Colonic mucosa (tissue), 4 donors: Measurements from ENCODE around the gene TRIP11. TPM values are rescaled to one million over a fixed set of nuclear protein-coding genes. Genes with fewer than 3 reads are reported as not detected.

ENCODE experiments used
- DNase-seq: peaks from one replicate; pipeline ENCODE4 v3.0.0-alpha.2; 2020
- H3K27ac ChIP-seq: fragments of 200-600 bp; one replicate; pipeline ENCODE4 v1.8.0; 2021
- H3K27me3 ChIP-seq: fragments of 200-600 bp; one replicate; pipeline ENCODE4 v1.8.0; 2021
- H3K36me3 ChIP-seq: fragments of 200-600 bp; one replicate; pipeline ENCODE4 v1.8.0; 2021
- H3K4me1 ChIP-seq: fragments of 200-600 bp; one replicate; pipeline ENCODE4 v1.8.0; 2021; ENCODE audit warnings: mild to moderate bottlenecking
- H3K4me3 ChIP-seq: fragments of 200-600 bp; one replicate; pipeline ENCODE4 v1.8.0; 2021
- H3K9ac ChIP-seq, 2 donors: one replicate each; pipeline ENCODE4 v1.7.0; 2013; ENCODE audit warnings: control low read depth in 2 of 2, low read depth in 2 of 2, low read length in 2 of 2
- H3K9me3 ChIP-seq: fragments of 200-600 bp; one replicate; pipeline ENCODE4 v1.8.0; 2021
- intact Hi-C: fragments of 100-400 bp; cut with DNase I; formaldehyde crosslinking; loops from one replicate; pipeline ENCODE4 v1.14.1; 2022
- total RNA-seq, 2 donors: library from RNA; stranded (reverse); fragmentation: NEBNext Ultra II Directional in 1 of 2; extraction: Animal tissue kit (Norgen Biotek cat#: 25700) in 1 of 2; gene quantifications; one replicate each; pipeline ENCODE4 v1.2.1, GENCODE V29; 2021
- TF ChIP-seq, protein P1 (sequence below): fragments of 200-600 bp; IDR thresholded peaks from one replicate; pipeline ENCODE4 v1.8.0; 2022; ENCODE audit warnings: antibody characterized with exemption, mild to moderate bottlenecking
- donor health status: healthy.
- donor health status: DM: no; HTN: no; CAD: no.
- donor health status: DM: no; HTN: no; CAD: no.

The TRIP11 gene
- total RNA-seq, 2 donors from 2014 or later: 53.8 to 56.3 TPM

DNA sequence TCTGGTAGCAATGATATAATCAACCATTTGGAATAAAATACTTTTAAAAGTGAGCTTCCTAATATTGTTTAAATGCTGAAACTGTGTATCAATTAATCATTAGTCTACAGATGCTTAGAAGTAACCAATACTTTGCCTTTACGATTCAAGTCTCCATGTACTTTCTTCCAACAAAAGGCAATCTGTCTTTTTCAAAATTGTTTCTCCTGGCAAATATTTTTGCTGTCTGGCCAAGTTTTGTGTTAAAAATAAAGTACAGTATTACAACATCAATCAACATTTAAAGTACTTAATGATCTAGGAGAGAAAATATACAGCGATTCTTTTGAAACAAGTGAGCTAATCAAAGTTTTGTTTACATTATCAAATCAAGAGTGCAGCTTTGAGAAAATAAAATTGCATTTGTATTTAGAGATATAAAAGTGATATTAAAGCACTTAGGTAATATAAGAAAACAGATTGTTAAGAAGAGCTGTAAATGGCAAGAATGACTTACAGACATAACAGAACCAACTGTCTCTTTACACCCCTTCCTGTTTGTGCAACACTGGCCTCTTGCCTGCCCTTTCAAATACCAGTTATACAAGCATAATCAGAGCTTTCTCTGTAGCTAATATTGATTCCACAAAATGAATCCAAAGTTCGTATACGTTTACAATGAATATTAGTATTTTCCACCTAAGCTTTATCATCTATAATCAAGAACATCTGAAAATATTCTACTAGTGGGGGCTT, 54.2 kb downstream of the TRIP11 start:
- no peak overlapping the region for H3K27ac ChIP-seq
- no peaks in the 10 kb centered on the region for H3K4me1 ChIP-seq
- no peaks in the 10 kb centered on the region for H3K9me3 ChIP-seq
- H3K4me3 ChIP-seq: no peak overlapping the region
- no peaks in the 10 kb centered on the region for H3K27me3 ChIP-seq
- intact Hi-C loops: no loop called here
- no peak overlapping the region for H3K9ac ChIP-seq
- no peak for DNase-seq
- H3K36me3 ChIP-seq: peaks cover 5% of the 10 kb centered on the region
- TF ChIP-seq, protein P1, sequence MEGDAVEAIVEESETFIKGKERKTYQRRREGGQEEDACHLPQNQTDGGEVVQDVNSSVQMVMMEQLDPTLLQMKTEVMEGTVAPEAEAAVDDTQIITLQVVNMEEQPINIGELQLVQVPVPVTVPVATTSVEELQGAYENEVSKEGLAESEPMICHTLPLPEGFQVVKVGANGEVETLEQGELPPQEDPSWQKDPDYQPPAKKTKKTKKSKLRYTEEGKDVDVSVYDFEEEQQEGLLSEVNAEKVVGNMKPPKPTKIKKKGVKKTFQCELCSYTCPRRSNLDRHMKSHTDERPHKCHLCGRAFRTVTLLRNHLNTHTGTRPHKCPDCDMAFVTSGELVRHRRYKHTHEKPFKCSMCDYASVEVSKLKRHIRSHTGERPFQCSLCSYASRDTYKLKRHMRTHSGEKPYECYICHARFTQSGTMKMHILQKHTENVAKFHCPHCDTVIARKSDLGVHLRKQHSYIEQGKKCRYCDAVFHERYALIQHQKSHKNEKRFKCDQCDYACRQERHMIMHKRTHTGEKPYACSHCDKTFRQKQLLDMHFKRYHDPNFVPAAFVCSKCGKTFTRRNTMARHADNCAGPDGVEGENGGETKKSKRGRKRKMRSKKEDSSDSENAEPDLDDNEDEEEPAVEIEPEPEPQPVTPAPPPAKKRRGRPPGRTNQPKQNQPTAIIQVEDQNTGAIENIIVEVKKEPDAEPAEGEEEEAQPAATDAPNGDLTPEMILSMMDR: no peak

DNA sequence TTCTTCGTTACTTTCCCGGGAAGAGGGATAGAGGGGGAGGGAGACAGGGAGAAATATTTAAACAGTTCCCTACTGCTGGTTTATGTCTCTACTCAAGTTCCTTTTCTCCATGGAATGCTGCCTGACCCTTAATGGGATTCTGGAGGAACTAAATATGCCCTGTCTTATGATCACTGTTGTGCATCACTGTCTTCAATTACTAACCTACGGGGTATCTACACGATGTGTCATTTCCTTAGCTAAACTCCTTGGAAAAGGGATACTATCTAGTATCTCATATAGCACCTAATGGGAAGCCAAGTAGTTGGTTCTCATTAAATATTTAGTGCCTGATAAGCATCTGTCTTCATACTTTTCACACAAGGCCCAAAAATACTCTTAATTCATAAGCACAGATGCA, 54.9 kb downstream of the TRIP11 start:
- peaks cover 5% of the 10 kb centered on the region for H3K36me3 ChIP-seq
- no peak for DNase-seq
- H3K9ac ChIP-seq: no peak overlapping the region
- H3K4me1 ChIP-seq: no peaks in the 10 kb centered on the region
- no peak overlapping the region for H3K27ac ChIP-seq
- intact Hi-C loops: no loop called here
- TF ChIP-seq, protein P1: no peak
- no peak overlapping the region for H3K4me3 ChIP-seq
- H3K9me3 ChIP-seq: no peaks in the 10 kb centered on the region
- no peaks in the 10 kb centered on the region for H3K27me3 ChIP-seq

DNA sequence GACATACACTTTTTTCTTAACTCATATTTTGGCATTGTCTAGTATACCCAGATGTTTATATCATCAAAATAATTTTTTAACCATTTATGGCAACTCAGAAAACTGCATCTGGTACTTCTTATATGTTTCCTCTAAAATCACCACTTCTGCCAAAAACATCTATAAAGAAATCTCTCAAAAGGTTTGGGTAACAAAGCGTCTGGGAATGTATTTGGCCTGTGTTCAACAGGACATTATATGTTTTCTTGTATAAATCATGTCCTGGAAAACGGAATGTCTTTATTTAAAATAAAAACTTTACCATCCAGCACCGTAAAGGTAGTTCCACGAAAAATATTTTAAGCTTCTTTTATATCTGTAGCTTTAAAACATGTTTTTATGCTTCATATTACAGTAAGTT, 56.3 kb downstream of the TRIP11 start:
- Histone ChIP-seq H3K4me3 (no peak overlapping the region), H3K27me3 (no peaks in the 10 kb centered on the region), H3K9me3 (no peaks in the 10 kb centered on the region), H3K36me3 (peaks cover 5% of the 10 kb centered on the region), H3K27ac (no peak overlapping the region), H3K9ac (no peak overlapping the region), H3K4me1 (no peaks in the 10 kb centered on the region)
- intact Hi-C loops: no loop called here
- DNase-seq: no peak
- TF ChIP-seq, protein P1: no peak

DNA sequence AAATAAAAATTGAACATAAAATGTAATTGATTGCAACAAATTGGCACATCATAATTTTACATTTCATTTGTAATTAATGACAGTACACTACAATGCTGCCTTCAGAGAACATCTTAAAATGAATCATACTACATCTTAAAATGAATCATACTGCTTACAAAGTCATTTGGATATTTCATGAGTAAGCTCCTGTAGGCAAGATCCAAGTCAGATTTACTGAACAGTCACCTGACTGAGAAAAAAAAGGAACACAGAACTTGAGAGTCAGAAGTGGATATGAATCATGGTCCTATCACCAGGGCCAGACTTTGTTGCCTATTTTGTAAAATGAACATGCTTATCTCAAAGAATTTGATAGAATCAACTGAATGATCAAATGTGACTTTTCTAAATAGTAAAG, 59.7 kb downstream of the TRIP11 start:
- TF ChIP-seq, protein P1: no peak
- H3K9ac ChIP-seq: no peak overlapping the region
- H3K36me3 ChIP-seq: no peaks in the 10 kb centered on the region
- no peaks in the 10 kb centered on the region for H3K4me1 ChIP-seq
- H3K4me3 ChIP-seq: no peak overlapping the region
- no peak for DNase-seq
- H3K27ac ChIP-seq: no peak overlapping the region
- H3K27me3 ChIP-seq: no peaks in the 10 kb centered on the region
- intact Hi-C loops: no loop called here
- no peaks in the 10 kb centered on the region for H3K9me3 ChIP-seq

DNA sequence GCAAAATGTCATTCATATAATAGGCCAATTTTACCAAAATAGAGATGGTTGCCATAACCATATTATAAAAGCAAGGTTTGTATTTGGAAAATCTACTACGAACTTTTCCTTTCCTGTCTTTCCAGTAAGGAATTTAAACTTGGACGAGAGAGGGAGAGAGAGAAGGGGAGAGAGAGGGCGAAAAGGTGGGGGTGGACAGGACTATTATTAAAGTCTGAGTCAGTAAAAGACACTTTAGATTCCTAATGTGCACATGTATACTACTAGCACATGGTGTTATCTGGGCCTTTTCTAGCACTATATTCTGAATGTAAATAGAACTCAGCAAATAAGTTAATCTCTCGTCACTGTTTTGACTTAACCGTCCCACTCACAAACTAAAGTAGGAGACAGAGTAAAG, 62.0 kb downstream of the TRIP11 start:
- DNase-seq: no peak
- Histone ChIP-seq H3K36me3 (no peaks in the 10 kb centered on the region), H3K27ac (no peak overlapping the region), H3K4me1 (no peaks in the 10 kb centered on the region), H3K9me3 (no peaks in the 10 kb centered on the region), H3K4me3 (no peak overlapping the region), H3K9ac (no peak overlapping the region), H3K27me3 (no peaks in the 10 kb centered on the region)
- intact Hi-C loops: no loop called here
- TF ChIP-seq, protein P1: no peak
